ENCODE measurements around the gene TRIM45.
"Not testable (repeated sequence)": the region's sequence is repeated elsewhere in the genome, so short reads cannot be mapped to it uniquely, and the experiment has no call there.

TRIM45 gene

DNA sequence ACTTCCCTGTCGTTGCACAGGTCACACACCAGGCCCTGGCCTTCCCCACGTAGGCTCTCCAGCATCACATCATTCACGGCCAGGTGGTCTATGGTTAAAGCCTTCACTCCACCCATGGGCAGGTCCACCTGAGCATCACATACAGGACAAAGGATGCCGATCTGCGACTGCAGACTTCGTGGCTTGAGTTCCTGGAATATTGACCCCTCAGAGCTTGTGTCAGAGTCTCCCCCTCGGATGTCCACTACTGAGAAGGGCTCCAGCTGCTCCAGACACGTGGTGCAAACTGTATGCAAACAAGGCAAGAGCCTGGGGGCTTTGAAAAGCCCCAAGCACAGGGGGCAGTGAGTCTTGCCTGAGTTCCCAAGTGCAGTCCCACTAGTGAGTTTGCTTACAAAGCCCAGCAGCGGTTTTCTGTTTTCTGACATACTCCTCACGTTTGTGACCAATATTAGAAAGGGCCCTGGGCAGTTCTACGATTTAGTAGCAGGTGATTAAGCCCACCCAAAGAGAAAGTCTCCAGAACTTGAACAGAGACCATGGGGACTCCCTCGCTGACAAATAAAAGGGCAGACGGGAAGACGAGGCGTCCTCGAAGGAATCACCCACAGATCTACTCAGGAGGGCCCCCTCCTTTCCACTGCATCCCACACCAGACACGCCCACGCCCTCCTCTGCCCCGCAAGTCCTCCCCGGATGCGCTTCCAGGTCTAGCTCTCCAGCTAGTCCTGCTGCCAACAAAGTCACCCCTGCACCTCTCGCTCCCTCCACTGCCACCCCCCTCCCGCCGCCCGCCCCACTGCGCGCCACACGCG, 568 bp downstream of the TRIM45 start:
- TF ChIP-seq, protein P1, sequence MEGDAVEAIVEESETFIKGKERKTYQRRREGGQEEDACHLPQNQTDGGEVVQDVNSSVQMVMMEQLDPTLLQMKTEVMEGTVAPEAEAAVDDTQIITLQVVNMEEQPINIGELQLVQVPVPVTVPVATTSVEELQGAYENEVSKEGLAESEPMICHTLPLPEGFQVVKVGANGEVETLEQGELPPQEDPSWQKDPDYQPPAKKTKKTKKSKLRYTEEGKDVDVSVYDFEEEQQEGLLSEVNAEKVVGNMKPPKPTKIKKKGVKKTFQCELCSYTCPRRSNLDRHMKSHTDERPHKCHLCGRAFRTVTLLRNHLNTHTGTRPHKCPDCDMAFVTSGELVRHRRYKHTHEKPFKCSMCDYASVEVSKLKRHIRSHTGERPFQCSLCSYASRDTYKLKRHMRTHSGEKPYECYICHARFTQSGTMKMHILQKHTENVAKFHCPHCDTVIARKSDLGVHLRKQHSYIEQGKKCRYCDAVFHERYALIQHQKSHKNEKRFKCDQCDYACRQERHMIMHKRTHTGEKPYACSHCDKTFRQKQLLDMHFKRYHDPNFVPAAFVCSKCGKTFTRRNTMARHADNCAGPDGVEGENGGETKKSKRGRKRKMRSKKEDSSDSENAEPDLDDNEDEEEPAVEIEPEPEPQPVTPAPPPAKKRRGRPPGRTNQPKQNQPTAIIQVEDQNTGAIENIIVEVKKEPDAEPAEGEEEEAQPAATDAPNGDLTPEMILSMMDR (conservative IDR thresholded peaks at IDR 0.05; ENCODE audit: low read depth, low read length) = no peak
- peak overlapping the region; percentile 90 for H3K4me3 ChIP-seq (ENCODE audit: low read length)
- DNase-seq (ENCODE audit: low read depth) = no peak

DNA sequence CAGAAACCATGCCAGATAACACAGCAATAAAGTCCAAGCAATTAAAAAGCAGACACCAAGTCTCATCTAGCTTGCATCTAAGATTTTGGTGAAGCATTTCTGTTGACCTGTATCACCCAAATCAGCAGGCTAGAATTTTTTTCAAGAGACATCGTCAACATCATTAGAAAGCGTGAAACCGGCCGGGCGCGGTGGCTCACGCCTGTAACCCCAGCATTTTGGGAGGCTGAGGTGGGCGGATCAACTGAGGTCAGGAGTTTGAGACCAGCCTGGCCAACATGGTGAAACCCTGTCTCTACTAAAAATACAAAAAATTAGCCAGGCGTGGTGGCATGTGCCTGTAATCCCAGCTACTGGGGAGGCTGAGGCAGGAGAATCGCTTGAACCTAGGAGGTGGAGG, 2.4 kb downstream of the TRIM45 start:
- H3K4me3 ChIP-seq (ENCODE audit: low read length); DNase-seq (ENCODE audit: low read depth): not testable (repeated sequence)

- no peak for DNase-seq (ENCODE audit: low read depth)
- TF ChIP-seq, protein P1 (conservative IDR thresholded peaks at IDR 0.05; ENCODE audit: low read depth, low read length) = no peak
- no peak overlapping the region for H3K4me3 ChIP-seq (ENCODE audit: low read length)
These were observed 3.4 kb downstream of the TRIM45 start for GRCh38 chr1:117118137-117118536.

DNA sequence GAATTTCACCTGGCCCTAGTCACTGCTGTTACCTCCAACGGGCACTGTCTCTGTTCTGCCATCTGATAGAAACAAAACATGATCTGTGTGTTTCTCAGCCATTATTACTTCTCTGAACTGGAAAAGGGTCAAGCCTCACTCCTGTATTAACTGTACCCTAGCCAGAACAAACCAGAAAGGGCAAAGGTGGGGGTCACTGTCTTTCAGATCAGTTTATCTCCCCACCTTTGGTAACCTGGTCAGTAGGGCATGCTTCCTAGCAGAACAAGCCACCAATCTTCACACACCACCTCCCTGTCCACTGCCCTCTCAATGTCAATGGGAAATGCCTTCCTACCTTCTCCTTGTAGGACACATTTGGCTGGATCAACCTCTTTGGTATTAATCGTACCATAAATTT, 3.9 kb downstream of the TRIM45 start:
- TF ChIP-seq, protein P1 (conservative IDR thresholded peaks at IDR 0.05; ENCODE audit: low read depth, low read length) = no peak
- DNase-seq (ENCODE audit: low read depth) = no peak
- no peak overlapping the region for H3K4me3 ChIP-seq (ENCODE audit: low read length)

DNA sequence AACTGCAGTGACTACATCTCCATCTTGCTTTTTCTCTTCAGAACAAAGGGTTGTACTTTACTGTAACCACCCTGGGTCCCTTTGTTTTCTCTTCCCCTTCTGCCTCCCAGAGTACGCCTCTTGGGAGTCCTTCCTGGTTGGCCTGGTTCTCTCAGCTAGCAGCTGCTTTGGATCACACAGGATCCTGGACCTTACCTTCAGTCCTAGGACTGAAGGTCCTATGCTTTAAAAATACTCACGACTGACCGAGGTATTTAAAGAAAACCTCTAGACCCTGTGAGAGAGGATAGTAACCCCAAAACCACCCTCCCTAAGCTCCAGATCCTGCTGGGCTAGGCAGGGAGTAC, 4.8 kb downstream of the TRIM45 start:
- TF ChIP-seq, protein P1 (conservative IDR thresholded peaks at IDR 0.05; ENCODE audit: low read depth, low read length) = no peak
- no peak for DNase-seq (ENCODE audit: low read depth)
- no peak overlapping the region for H3K4me3 ChIP-seq (ENCODE audit: low read length)

GRCh38 chr1:117116090-117116783, 5.3 kb downstream of the TRIM45 start:
- no peak for DNase-seq (ENCODE audit: low read depth)
- TF ChIP-seq, protein P1 (conservative IDR thresholded peaks at IDR 0.05; ENCODE audit: low read depth, low read length) = no peak

DNA sequence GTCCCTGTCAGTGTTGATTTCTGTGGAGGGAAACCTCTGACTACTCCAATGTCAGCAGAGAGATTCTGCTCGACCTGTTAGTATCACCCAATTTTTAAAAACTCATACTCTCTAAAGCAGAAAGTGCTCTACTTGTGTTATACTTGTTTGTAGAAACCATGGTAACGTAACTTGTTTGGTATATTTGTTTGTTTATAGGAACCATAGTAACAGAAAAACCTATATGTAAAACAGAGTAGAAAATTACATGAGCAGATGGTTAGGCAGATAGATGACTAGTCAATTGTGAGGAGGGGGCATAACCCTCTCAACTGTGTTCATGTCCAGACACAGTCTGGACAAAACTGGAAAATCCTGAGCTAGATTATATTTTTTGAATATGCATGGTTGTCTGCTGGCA, 6.7 kb downstream of the TRIM45 start:
- TF ChIP-seq, protein P1 (conservative IDR thresholded peaks at IDR 0.05; ENCODE audit: low read depth, low read length) = no peak
- no peak overlapping the region for H3K4me3 ChIP-seq (ENCODE audit: low read length)
- DNase-seq (ENCODE audit: low read depth) = no peak

More at GRCh38 chr1:117116090-117116783, 5.3 kb downstream of the TRIM45 start:
- no peak overlapping the region for H3K4me3 ChIP-seq (ENCODE audit: low read length)
